HepG2 (cell line): ENCODE data around the gene HSP90AB1. TPM values are rescaled to one million over a fixed set of nuclear protein-coding genes. Genes with fewer than 3 reads are reported as not detected.

Source experiments
- GABPB1 ChIP-seq: IDR thresholded peaks from 2 replicates; pipeline ENCODE4 v1.6.1; 2016; ENCODE audit warnings: mild to moderate bottlenecking, missing genetic modification reagents, moderate library complexity, missing compliant biosample characterization
- NFIB ChIP-seq: sonication (generic); formaldehyde crosslinking; IDR thresholded peaks from 2 replicates; pipeline ENCODE4 v1.9.0; 2021; ENCODE audit warnings: missing genetic modification reagents, mild to moderate bottlenecking, borderline replicate concordance
- POLR2A ChIP-seq, 2 experiments: IDR thresholded peaks; 2 replicates each; pipeline ENCODE4 v1.6.1; 2011; ENCODE audit warnings: low read depth in 2 of 2, low read length in 2 of 2, mild to moderate bottlenecking in 1 of 2, moderate library complexity in 1 of 2; ENCODE audit not compliant: insufficient read depth in 1 of 2
- SMAD3 ChIP-seq: sonication (generic); formaldehyde crosslinking; IDR thresholded peaks from 2 replicates; pipeline ENCODE4 v1.4.0; 2020; ENCODE audit warnings: missing genetic modification reagents
- SP140L ChIP-seq: sonication (generic); formaldehyde crosslinking; IDR thresholded peaks from 2 replicates; pipeline ENCODE4 v1.4.0; 2020; ENCODE audit warnings: missing genetic modification reagents, borderline replicate concordance
- TBL1XR1 ChIP-seq: fragments of 150-350 bp; IDR thresholded peaks from 2 replicates; pipeline ENCODE4 v1.6.1; 2014; ENCODE audit warnings: borderline replicate concordance, low read length; ENCODE audit not compliant: partially characterized antibody
- TBP ChIP-seq: sonication (generic); formaldehyde crosslinking; IDR thresholded peaks from 2 replicates; pipeline ENCODE4 v1.5.0; 2020; ENCODE audit warnings: missing genetic modification reagents
- ZNF12 ChIP-seq: sonication (generic); formaldehyde crosslinking; IDR thresholded peaks from 2 replicates; pipeline ENCODE4 v1.5.0; 2020; ENCODE audit warnings: missing genetic modification reagents
- ZNF121 ChIP-seq: sonication (generic); formaldehyde crosslinking; IDR thresholded peaks from 2 replicates; pipeline ENCODE4 v1.5.0; 2020; ENCODE audit warnings: mild to moderate bottlenecking, missing genetic modification reagents
- ZNF615 ChIP-seq: sonication (generic); formaldehyde crosslinking; IDR thresholded peaks from 2 replicates; pipeline ENCODE4 v1.5.0; 2020; ENCODE audit warnings: mild to moderate bottlenecking, missing genetic modification reagents, borderline replicate concordance
- ZNF790 ChIP-seq: sonication (generic); formaldehyde crosslinking; IDR thresholded peaks from 2 replicates; pipeline ENCODE4 v1.8.0; 2022; ENCODE audit warnings: missing genetic modification reagents, mild to moderate bottlenecking, borderline replicate concordance
- polyA plus RNA-seq, 8 experiments: library from polyadenylated mRNA; depleted of rRNA in 3 of 8; stranded (reverse) in 7 of 8; unstranded in 1 of 8; fragments of >200 nt; fragmentation: Illumina TruSeq in 4 of 8; extraction: Trizol in 4 of 8; gene quantifications; 2 replicates each; pipeline versions ENCODE4 v1.2.1 to v1.2.3, GENCODE V29; 2011 to 2016; ENCODE audit warnings: low read depth in 4 of 8, missing spikeins in 1 of 8, mixed read lengths in 1 of 8; ENCODE audit not compliant: insufficient read depth in 1 of 8
- total RNA-seq, 5 experiments: library from RNA; depleted of rRNA; stranded (reverse); fragments of >200 nt; fragmentation: Illumina TruSeq; extraction: Trizol; gene quantifications; 2 replicates each; pipeline ENCODE4 v1.2.3, GENCODE V29; 2016; ENCODE audit warnings: low read depth in 1 of 5
- TF ChIP-seq, protein P1 (sequence below): sonication (generic); formaldehyde crosslinking; conservative IDR thresholded peaks from 2 replicates; pipeline ENCODE4 v1.5.0; 2020; ENCODE audit warnings: missing genetic modification reagents
- TF ChIP-seq, protein P2 (sequence below): sonication (generic); formaldehyde crosslinking; IDR thresholded peaks from 2 replicates; pipeline ENCODE4 v1.5.1; 2020; ENCODE audit warnings: mild to moderate bottlenecking, missing genetic modification reagents, moderate library complexity
- TF ChIP-seq, protein P3 (sequence below): sonication (generic); formaldehyde crosslinking; IDR thresholded peaks from 2 replicates; pipeline ENCODE4 v1.8.0; 2022; ENCODE audit warnings: missing genetic modification reagents, mild to moderate bottlenecking, borderline replicate concordance
- TF ChIP-seq, protein P4 (sequence below): sonication (generic); formaldehyde crosslinking; conservative IDR thresholded peaks from 2 replicates; pipeline ENCODE4 v1.8.1; 2023; ENCODE audit warnings: missing genetic modification reagents
- TF ChIP-seq, protein P5 (sequence below): IDR thresholded peaks from 2 replicates; pipeline ENCODE4 v1.6.1; 2016; ENCODE audit warnings: low read depth, borderline replicate concordance
- TF ChIP-seq, protein P6 (sequence below), 2 experiments: sonication (generic) in 1 of 2; formaldehyde crosslinking in 1 of 2; IDR thresholded peaks; 2 replicates each; pipeline versions ENCODE4 v1.4.0 to v1.6.1; 2018 to 2020; ENCODE audit warnings: missing genetic modification reagents in 2 of 2, borderline replicate concordance in 1 of 2, low read depth in 1 of 2, mild to moderate bottlenecking in 1 of 2, missing biosample characterization in 1 of 2

HSP90AB1 gene
- total and polyA plus RNA-seq, 2 of the 13 experiments (the other 11 are each of a cell fraction or from before 2014, with no cell fraction given), result 1,325 to 1,472 TPM

DNA sequence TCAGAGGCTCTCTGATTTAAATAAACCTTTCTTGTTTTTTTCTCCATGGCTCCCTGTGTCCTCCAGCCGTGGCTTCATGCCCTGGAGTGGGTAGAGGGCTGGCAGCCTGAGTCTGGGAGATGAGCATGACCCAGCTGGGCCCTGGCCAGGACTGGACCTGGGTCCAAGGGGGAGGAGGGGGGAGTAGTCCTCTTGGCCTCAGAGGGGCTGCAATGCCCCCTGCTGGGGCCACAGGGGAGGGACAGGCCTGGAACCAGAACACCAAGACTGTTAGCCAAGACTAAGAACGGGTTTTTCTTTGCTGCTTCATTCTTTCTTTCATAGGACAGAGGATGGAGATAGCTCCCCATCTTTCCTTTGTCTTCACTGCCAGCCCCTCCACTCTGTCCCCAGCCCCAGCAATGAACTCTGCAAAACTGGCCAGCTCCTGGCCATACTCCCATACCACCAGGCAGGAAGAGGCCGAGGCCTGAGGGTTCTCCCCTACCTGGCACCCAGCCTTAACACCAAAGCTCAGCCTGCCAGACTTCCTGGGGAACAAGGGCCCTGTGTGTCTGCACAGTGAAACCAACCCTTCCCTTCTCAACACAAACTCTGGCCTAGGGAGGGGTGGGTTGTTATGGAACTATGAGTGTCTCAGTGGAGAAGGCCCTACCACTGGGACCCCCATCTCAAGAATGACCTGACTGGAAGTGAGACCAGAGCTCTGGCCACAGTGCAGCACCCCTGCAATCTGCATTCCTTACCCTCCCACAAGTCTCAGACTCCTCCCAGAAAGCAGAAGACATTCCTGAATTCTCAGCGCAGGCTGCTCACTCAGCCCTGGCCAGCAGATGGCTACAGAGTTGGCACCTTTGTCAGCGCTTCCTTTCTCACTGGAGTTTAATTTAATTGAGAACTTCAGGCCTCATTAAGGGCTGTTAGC lies 12.5 kb upstream of the HSP90AB1 start (continued):
- TF ChIP-seq, protein P1, sequence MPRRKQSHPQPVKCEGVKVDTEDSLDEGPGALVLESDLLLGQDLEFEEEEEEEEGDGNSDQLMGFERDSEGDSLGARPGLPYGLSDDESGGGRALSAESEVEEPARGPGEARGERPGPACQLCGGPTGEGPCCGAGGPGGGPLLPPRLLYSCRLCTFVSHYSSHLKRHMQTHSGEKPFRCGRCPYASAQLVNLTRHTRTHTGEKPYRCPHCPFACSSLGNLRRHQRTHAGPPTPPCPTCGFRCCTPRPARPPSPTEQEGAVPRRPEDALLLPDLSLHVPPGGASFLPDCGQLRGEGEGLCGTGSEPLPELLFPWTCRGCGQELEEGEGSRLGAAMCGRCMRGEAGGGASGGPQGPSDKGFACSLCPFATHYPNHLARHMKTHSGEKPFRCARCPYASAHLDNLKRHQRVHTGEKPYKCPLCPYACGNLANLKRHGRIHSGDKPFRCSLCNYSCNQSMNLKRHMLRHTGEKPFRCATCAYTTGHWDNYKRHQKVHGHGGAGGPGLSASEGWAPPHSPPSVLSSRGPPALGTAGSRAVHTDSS, result no peak
- TF ChIP-seq ZNF12 (CRISPR knock-in tag), result no peak
- TF ChIP-seq, protein P2, sequence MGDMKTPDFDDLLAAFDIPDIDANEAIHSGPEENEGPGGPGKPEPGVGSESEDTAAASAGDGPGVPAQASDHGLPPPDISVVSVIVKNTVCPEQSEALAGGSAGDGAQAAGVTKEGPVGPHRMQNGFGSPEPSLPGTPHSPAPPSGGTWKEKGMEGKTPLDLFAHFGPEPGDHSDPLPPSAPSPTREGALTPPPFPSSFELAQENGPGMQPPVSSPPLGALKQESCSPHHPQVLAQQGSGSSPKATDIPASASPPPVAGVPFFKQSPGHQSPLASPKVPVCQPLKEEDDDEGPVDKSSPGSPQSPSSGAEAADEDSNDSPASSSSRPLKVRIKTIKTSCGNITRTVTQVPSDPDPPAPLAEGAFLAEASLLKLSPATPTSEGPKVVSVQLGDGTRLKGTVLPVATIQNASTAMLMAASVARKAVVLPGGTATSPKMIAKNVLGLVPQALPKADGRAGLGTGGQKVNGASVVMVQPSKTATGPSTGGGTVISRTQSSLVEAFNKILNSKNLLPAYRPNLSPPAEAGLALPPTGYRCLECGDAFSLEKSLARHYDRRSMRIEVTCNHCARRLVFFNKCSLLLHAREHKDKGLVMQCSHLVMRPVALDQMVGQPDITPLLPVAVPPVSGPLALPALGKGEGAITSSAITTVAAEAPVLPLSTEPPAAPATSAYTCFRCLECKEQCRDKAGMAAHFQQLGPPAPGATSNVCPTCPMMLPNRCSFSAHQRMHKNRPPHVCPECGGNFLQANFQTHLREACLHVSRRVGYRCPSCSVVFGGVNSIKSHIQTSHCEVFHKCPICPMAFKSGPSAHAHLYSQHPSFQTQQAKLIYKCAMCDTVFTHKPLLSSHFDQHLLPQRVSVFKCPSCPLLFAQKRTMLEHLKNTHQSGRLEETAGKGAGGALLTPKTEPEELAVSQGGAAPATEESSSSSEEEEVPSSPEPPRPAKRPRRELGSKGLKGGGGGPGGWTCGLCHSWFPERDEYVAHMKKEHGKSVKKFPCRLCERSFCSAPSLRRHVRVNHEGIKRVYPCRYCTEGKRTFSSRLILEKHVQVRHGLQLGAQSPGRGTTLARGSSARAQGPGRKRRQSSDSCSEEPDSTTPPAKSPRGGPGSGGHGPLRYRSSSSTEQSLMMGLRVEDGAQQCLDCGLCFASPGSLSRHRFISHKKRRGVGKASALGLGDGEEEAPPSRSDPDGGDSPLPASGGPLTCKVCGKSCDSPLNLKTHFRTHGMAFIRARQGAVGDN (CRISPR knock-in tag), result peak; percentile 85
- TF ChIP-seq NFIB, result no peak
- no peak for TF ChIP-seq TBL1XR1
- no peak for TF ChIP-seq ZNF615 (CRISPR knock-in tag)
- peak; percentile 42; the same call in 1 of the 2 replicates for TF ChIP-seq GABPB1 (CRISPR knock-in tag)
- TF ChIP-seq, protein P3, sequence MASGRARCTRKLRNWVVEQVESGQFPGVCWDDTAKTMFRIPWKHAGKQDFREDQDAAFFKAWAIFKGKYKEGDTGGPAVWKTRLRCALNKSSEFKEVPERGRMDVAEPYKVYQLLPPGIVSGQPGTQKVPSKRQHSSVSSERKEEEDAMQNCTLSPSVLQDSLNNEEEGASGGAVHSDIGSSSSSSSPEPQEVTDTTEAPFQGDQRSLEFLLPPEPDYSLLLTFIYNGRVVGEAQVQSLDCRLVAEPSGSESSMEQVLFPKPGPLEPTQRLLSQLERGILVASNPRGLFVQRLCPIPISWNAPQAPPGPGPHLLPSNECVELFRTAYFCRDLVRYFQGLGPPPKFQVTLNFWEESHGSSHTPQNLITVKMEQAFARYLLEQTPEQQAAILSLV (CRISPR knock-in tag), result 0 out of 2 replicates have a peak, but pooled peaks have one; percentile 63
- no peak for TF ChIP-seq ZNF121 (CRISPR knock-in tag)
- TF ChIP-seq, protein P4, sequence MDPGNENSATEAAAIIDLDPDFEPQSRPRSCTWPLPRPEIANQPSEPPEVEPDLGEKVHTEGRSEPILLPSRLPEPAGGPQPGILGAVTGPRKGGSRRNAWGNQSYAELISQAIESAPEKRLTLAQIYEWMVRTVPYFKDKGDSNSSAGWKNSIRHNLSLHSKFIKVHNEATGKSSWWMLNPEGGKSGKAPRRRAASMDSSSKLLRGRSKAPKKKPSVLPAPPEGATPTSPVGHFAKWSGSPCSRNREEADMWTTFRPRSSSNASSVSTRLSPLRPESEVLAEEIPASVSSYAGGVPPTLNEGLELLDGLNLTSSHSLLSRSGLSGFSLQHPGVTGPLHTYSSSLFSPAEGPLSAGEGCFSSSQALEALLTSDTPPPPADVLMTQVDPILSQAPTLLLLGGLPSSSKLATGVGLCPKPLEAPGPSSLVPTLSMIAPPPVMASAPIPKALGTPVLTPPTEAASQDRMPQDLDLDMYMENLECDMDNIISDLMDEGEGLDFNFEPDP (CRISPR knock-in tag), result no peak
- TF ChIP-seq, protein P5, sequence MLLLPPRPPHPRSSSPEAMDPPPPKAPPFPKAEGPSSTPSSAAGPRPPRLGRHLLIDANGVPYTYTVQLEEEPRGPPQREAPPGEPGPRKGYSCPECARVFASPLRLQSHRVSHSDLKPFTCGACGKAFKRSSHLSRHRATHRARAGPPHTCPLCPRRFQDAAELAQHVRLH (CRISPR knock-in tag), result peak; percentile 63; the same call in 1 of the 2 replicates
- TF ChIP-seq TBP (CRISPR knock-in tag), result no peak
- no peak for TF ChIP-seq SP140L (CRISPR knock-in tag)
- no peak for TF ChIP-seq POLR2A (IDR thresholded peaks at IDR 0.05; ENCODE audit: insufficient read depth in 1 of 2, low read depth in 2 of 2, low read length in 2 of 2)
- TF ChIP-seq ZNF790 (CRISPR knock-in tag), result no peak
- TF ChIP-seq SMAD3 (CRISPR knock-in tag), result 0 out of 2 replicates have a peak, but pooled peaks have one; percentile 60
- TF ChIP-seq, protein P6, sequence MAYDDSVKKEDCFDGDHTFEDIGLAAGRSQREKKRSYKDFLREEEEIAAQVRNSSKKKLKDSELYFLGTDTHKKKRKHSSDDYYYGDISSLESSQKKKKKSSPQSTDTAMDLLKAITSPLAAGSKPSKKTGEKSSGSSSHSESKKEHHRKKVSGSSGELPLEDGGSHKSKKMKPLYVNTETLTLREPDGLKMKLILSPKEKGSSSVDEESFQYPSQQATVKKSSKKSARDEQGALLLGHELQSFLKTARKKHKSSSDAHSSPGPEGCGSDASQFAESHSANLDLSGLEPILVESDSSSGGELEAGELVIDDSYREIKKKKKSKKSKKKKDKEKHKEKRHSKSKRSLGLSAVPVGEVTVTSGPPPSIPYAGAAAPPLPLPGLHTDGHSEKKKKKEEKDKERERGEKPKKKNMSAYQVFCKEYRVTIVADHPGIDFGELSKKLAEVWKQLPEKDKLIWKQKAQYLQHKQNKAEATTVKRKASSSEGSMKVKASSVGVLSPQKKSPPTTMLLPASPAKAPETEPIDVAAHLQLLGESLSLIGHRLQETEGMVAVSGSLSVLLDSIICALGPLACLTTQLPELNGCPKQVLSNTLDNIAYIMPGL (CRISPR knock-in tag; IDR thresholded peaks at IDR 0.05; ENCODE audit: borderline replicate concordance in 1 of 2, low read depth in 1 of 2), result peak; percentile 68 to 93; a peak in 2 of 4 replicates
